COLO668 (cell line): ENCODE data around the gene METTL21C.

Experiments used
- DNase-seq: peaks from one replicate; lab custom pipeline; 2025; ENCODE audit not compliant: unreplicated experiment; lab: John Stamatoyannopoulos, UW

Gene METTL21C

GRCh38 chr13:102694937-102695336 is at the start of gene METTL21C:
TSS of gene METTL21C (minus strand) at chr13:102695044. CDS start at chr13:102694498, 546 bp downstream.
- no peak for DNase-seq

GRCh38 chr13:102742506-102742905 is 47.7 kb upstream of the METTL21C start:
- DNase-seq = no peak

- DNase-seq = no peak
Observed at GRCh38 chr13:102742101-102742500, 47.3 kb upstream of the METTL21C start.

GRCh38 chr13:102729560-102730270 is 34.9 kb upstream of the METTL21C start:
- DNase-seq = no peak

GRCh38 chr13:102726430-102726829 is 31.6 kb upstream of the METTL21C start:
- DNase-seq = no peak

GRCh38 chr13:102724923-102725322 is 30.1 kb upstream of the METTL21C start:
- DNase-seq = no peak

- no peak for DNase-seq
Observed at GRCh38 chr13:102721800-102722231, 27.0 kb upstream of the METTL21C start.

GRCh38 chr13:102718746-102719145 is 23.9 kb upstream of the METTL21C start:
- no peak for DNase-seq

GRCh38 chr13:102715447-102715846 is 20.6 kb upstream of the METTL21C start:
- no peak for DNase-seq

GRCh38 chr13:102710261-102710679 is 15.4 kb upstream of the METTL21C start:
- DNase-seq = no peak

GRCh38 chr13:102709536-102709935 is 14.7 kb upstream of the METTL21C start:
- DNase-seq = no peak

- DNase-seq = no peak
Observed at GRCh38 chr13:102708991-102709390, 14.1 kb upstream of the METTL21C start.

GRCh38 chr13:102708211-102708610 is 13.4 kb upstream of the METTL21C start:
- DNase-seq = no peak

- DNase-seq = no peak
Observed at GRCh38 chr13:102707467-102707866, 12.6 kb upstream of the METTL21C start.

- DNase-seq = no peak
Observed at GRCh38 chr13:102704238-102705058, 9.6 kb upstream of the METTL21C start.

GRCh38 chr13:102703726-102704035 is 8.8 kb upstream of the METTL21C start:
- no peak for DNase-seq

- DNase-seq = no peak
Observed at GRCh38 chr13:102702965-102703725, 8.3 kb upstream of the METTL21C start.

- DNase-seq = no peak
Observed at GRCh38 chr13:102701331-102701730, 6.5 kb upstream of the METTL21C start.

GRCh38 chr13:102700088-102701031 is 5.5 kb upstream of the METTL21C start:
- no peak for DNase-seq

- DNase-seq = no peak
Observed at GRCh38 chr13:102699504-102699903, 4.7 kb upstream of the METTL21C start.

GRCh38 chr13:102698649-102698980 is 3.8 kb upstream of the METTL21C start:
- no peak for DNase-seq
